Transverse colon (tissue), 4 donors: ENCODE data around the gene MIGA1. TPM values are rescaled to one million over a fixed set of nuclear protein-coding genes. Genes with fewer than 3 reads are reported as not detected.
"Not testable (repeated sequence)": the region's sequence is repeated elsewhere in the genome, so short reads cannot be mapped to it uniquely, and the experiment has no call there.

Source experiments
- DNase-seq: peaks from one replicate; pipeline ENCODE4 v3.0.0-alpha.2; 2019
- H3K27ac ChIP-seq, 4 donors: fragments of 200-600 bp; sonication (generic); 2 replicates each; pipeline ENCODE4 v1.5.1; 2016 to 2018; ENCODE audit warnings: inconsistent platforms in 4 of 4
- H3K27me3 ChIP-seq: fragments of 200-600 bp; sonication (generic); 2 replicates; pipeline ENCODE4 v1.5.1; 2017; ENCODE audit warnings: inconsistent platforms
- H3K36me3 ChIP-seq, 4 donors: fragments of 200-600 bp; sonication (generic); 2 replicates each; pipeline ENCODE4 v1.5.1; 2017 to 2019; ENCODE audit warnings: inconsistent platforms in 4 of 4
- H3K4me1 ChIP-seq, 4 donors: fragments of 200-600 bp; sonication (generic); 2 replicates each; pipeline ENCODE4 v1.5.1; 2017 to 2020; ENCODE audit warnings: inconsistent platforms in 4 of 4
- H3K4me3 ChIP-seq, 4 donors: fragments of 200-600 bp; sonication (generic); 1 replicate in 1 of 4; 2 replicates in 3 of 4; pipeline versions ENCODE4 v1.5.1 to v1.6.1; 2017 to 2019; ENCODE audit warnings: inconsistent platforms in 4 of 4
- H3K9me3 ChIP-seq, 2 donors: fragments of 200-600 bp; sonication (generic); 2 replicates each; pipeline ENCODE4 v1.5.1; 2017 to 2019; ENCODE audit warnings: inconsistent platforms in 2 of 2
- CTCF ChIP-seq, 5 experiments: fragments of 200-600 bp in 3 of 5; fragments of 450-650 bp in 2 of 5; sonication (generic) in 3 of 5; IDR thresholded peaks; 1 replicate in 2 of 5; 2 replicates in 3 of 5; pipeline ENCODE4 v1.5.1; 2016 to 2017; ENCODE audit warnings: antibody characterized with exemption in 5 of 5, inconsistent platforms in 3 of 5, mild to moderate bottlenecking in 2 of 5, moderate library complexity in 1 of 5
- EP300 ChIP-seq: sonication (generic); formaldehyde crosslinking; IDR thresholded peaks from one replicate; pipeline ENCODE4 v1.6.1; 2017; ENCODE audit warnings: antibody characterized with exemption, low read depth
- POLR2A ChIP-seq: fragments of 450-650 bp; IDR thresholded peaks from one replicate; pipeline ENCODE4 v1.6.1; 2016; ENCODE audit warnings: antibody characterized with exemption, mild to moderate bottlenecking, moderate library complexity
- POLR2AphosphoS5 ChIP-seq, 3 donors: sonication (generic); formaldehyde crosslinking; IDR thresholded peaks; one replicate each; pipeline ENCODE4 v1.6.1; 2016; ENCODE audit warnings: antibody characterized with exemption in 3 of 3
- WGBS, 2 donors: methylation state at CpG; one replicate each; pipeline ENCODE4 v1.1.5; 2018; ENCODE audit warnings: low coverage in 1 of 2; 5-methylcytosine and 5-hydroxymethylcytosine counted together
- in situ Hi-C, 4 donors: fragments of 200-750 bp; cut with MboI; loops; one replicate each; pipeline versions ENCODE4 v1.15.0 to v1.15.1; 2017; ENCODE audit warnings: low sequenced_read_pairs in 3 of 4, low pct_ligation_motif_present in 1 of 4, low pct_unique_long_range_greater_than_20kb in 1 of 4
- intact Hi-C: fragments of 100-400 bp; cut with DNase I; formaldehyde crosslinking; loops from one replicate; pipeline ENCODE4 v1.15.1; 2023; ENCODE audit warnings: low total_unique reads
- total RNA-seq, 4 donors: library from RNA; depleted of rRNA; stranded (reverse); fragments of >200 nt; gene quantifications; one replicate each; pipeline ENCODE4 v1.1.0, GENCODE V29; 2016

MIGA1 gene
- total RNA-seq, 4 donors from 2014 or later: 8.2 to 19.1 (median 18.0) TPM

- no peak for DNase-seq
- 100% methylated on average over 1 of the region's 1 CpG; no CpG with 5 or more reads in 1 of the 2 donors for WGBS, 2 donors
- Histone ChIP-seq H3K9me3 (no peaks in the 10 kb centered on the region), H3K4me1 (peaks cover 0 to 3% (median 0%) of the 10 kb centered on the region in 4 donors), H3K4me3 (no peak overlapping the region), H3K36me3 (peaks cover 0 to 13% (median 4%) of the 10 kb centered on the region in 4 donors), H3K27ac (no peak overlapping the region), H3K27me3 (no peaks in the 10 kb centered on the region)
- in situ Hi-C loops (loop anchor here in 3 of 4 donors (25.0 kb wide), 1 partner anchor 288 kb away; no protein-coding TSS in a partner anchor), intact Hi-C loops (no loop called here)
- TF ChIP-seq CTCF (IDR thresholded peaks at IDR 0.05) (no peak), POLR2AphosphoS5 (IDR thresholded peaks at IDR 0.05) (no peak), POLR2A (no peak), EP300 (no peak)
These were observed 45.2 kb downstream of the MIGA1 start for GRCh38 chr1:77824694-77825093.

- no peaks in the 10 kb centered on the region for H3K27me3 ChIP-seq
- peak; percentile 10 for DNase-seq
- peaks cover 0 to 3% (median 0%) of the 10 kb centered on the region in 4 donors for H3K4me1 ChIP-seq
- no peak overlapping the region for H3K4me3 ChIP-seq
- H3K36me3 ChIP-seq: peaks cover 0 to 12% (median 2%) of the 10 kb centered on the region in 4 donors
- intact Hi-C loops: no loop called here
- H3K9me3 ChIP-seq: no peaks in the 10 kb centered on the region
- H3K27ac ChIP-seq: peak overlapping the region in 1 of 4 donors; percentile 11
- in situ Hi-C loops: loop anchor here in 1 of 4 donors (25.0 kb wide), 1 partner anchor 287 kb away; no protein-coding TSS in a partner anchor
- 40 to 44% methylated on average over 5 to 10 of the region's 10 CpGs for WGBS, 2 donors
- TF ChIP-seq CTCF (IDR thresholded peaks at IDR 0.05) (peak; percentile 22 to 29 (median 28)), POLR2A (no peak)
These were observed 45.8 kb downstream of the MIGA1 start for GRCh38 chr1:77825131-77825709.

- H3K9me3 ChIP-seq, DNase-seq, H3K36me3 ChIP-seq, H3K27me3 ChIP-seq, H3K27ac ChIP-seq, intact Hi-C loops, H3K4me3 ChIP-seq: not testable (repeated sequence)
- in situ Hi-C loops: loop anchor here in 1 of 4 donors (25.0 kb wide), 1 partner anchor 285 kb away; no protein-coding TSS in a partner anchor
- peaks cover 0 to 16% (median 2%) of the 10 kb centered on the region in 4 donors for H3K4me1 ChIP-seq
- WGBS, 2 donors: 98% methylated on average over 8 of the region's 8 CpGs; no CpG with 5 or more reads in 1 of the 2 donors
These were observed 47.4 kb downstream of the MIGA1 start for GRCh38 chr1:77826851-77827250.

- no peak overlapping the region for H3K27ac ChIP-seq
- no peaks in the 10 kb centered on the region for H3K36me3 ChIP-seq
- TF ChIP-seq POLR2AphosphoS5 (IDR thresholded peaks at IDR 0.05): no peak
- TF ChIP-seq EP300: no peak
- TF ChIP-seq CTCF (IDR thresholded peaks at IDR 0.05): no peak
- no peak for TF ChIP-seq POLR2A
- intact Hi-C loops: no loop called here
- H3K4me3 ChIP-seq: no peak overlapping the region
- no peaks in the 10 kb centered on the region for H3K9me3 ChIP-seq
- DNase-seq: no peak
- H3K27me3 ChIP-seq: no peaks in the 10 kb centered on the region
- 86 to 100% methylated on average over 1 of the region's 1 CpG for WGBS, 2 donors
- in situ Hi-C loops: loop anchor here in 1 of 4 donors (25.0 kb wide), 1 partner anchor 284 kb away; no protein-coding TSS in a partner anchor
- H3K4me1 ChIP-seq: peaks cover 0 to 27% (median 8%) of the 10 kb centered on the region in 4 donors
These were observed 48.6 kb downstream of the MIGA1 start for GRCh38 chr1:77828098-77828497.
